Measurements from ENCODE around the gene TECPR2. TPM values are rescaled to one million over a fixed set of nuclear protein-coding genes. Genes with fewer than 3 reads are reported as not detected.
A peak's percentile ranks its signal among the peaks of the same experiment; 100 is the strongest.

The TECPR2 gene
- total and polyA plus RNA-seq, 2 of the 13 experiments (the other 11 are each of a cell fraction or from before 2014, with no cell fraction given): 3.5 to 5.7 TPM

- peak; percentile 50; the same call in 1 of the 2 replicates for TF ChIP-seq ZHX2 (IDR thresholded peaks at IDR 0.05; ENCODE audit: low read depth)
- TF ChIP-seq ZHX2 (CRISPR knock-in tag; IDR thresholded peaks at IDR 0.05; ENCODE audit: borderline replicate concordance): peak; percentile 82
- TF ChIP-seq REST (IDR thresholded peaks at IDR 0.05; ENCODE audit: borderline replicate concordance in 1 of 2, low read depth in 1 of 2, low read length in 2 of 2): no peak
- TF ChIP-seq SAFB2 (CRISPR knock-in tag; IDR thresholded peaks at IDR 0.05; ENCODE audit: borderline replicate concordance, low read depth): no peak
- TF ChIP-seq ZBTB14 (CRISPR knock-in tag; IDR thresholded peaks at IDR 0.05): peak; percentile 30; the same call in 1 of the 2 replicates
- TF ChIP-seq MXD3 (CRISPR knock-in tag; IDR thresholded peaks at IDR 0.05): peak; percentile 78
- TF ChIP-seq MYPOP (CRISPR knock-in tag; IDR thresholded peaks at IDR 0.05): no peak
- peak; percentile 76; the same call in 1 of the 2 replicates for TF ChIP-seq MYC (CRISPR knock-in tag; IDR thresholded peaks at IDR 0.05; ENCODE audit: borderline replicate concordance)
- no peak for TF ChIP-seq ZNF496 (CRISPR knock-in tag; IDR thresholded peaks at IDR 0.05; ENCODE audit: insufficient replicate concordance)
- peak; percentile 37; the same call in 1 of the 2 replicates for TF ChIP-seq MXD4 (CRISPR knock-in tag; IDR thresholded peaks at IDR 0.05)
- TF ChIP-seq POLR2G (IDR thresholded peaks at IDR 0.05; ENCODE audit: low read depth, low read length): peak; percentile 64
- no peak for TF ChIP-seq SMC3 (IDR thresholded peaks at IDR 0.05; ENCODE audit: low read length)
- TF ChIP-seq ZKSCAN8 (CRISPR knock-in tag; IDR thresholded peaks at IDR 0.05; ENCODE audit: borderline replicate concordance): no peak
- TF ChIP-seq RFX5 (IDR thresholded peaks at IDR 0.05; ENCODE audit: low read depth, low read length): no peak
- no peak for TF ChIP-seq IRF2 (CRISPR knock-in tag; IDR thresholded peaks at IDR 0.05)
Observed at GRCh38 chr14:102538602-102539543, 176.1 kb downstream of the TECPR2 start (continued).
